IMR-90 (cell line): ENCODE data around the gene UPK1B. TPM values are rescaled to one million over a fixed set of nuclear protein-coding genes. Genes with fewer than 3 reads are reported as not detected.

Experiments
- ATAC-seq: fragments of 200-7000 bp; cut with Tn5 transposase; 2 replicates; pipeline ENCODE4 v1.9.1; 2020; ENCODE audit warnings: low read depth, mild to moderate bottlenecking, moderate library complexity
- BruUV-seq: library from RNA; stranded (reverse); fragments of 400-500 nt; replicated peaks from 2 replicates; lab custom pipeline; 2021; lab: Mats Ljungman, UMichigan
- CTCF ChIA-PET: fragments of 300-600 bp; formaldehyde crosslinking; extraction: SDS; loops from one replicate; lab custom pipeline; 2021; ENCODE audit warnings: antibody characterized with exemption; lab: Yijun Ruan, JAX
- POLR2A ChIA-PET: fragments of 300-600 bp; sonication (Branson Sonifier 250); formaldehyde crosslinking; loops from one replicate; lab custom pipeline; 2022; ENCODE audit warnings: antibody characterized with exemption; ENCODE audit not compliant: unreplicated experiment; lab: Charles Lee
- DNase-seq: peaks from one replicate; pipeline ENCODE4 v3.0.0; 2013
- H2AFZ ChIP-seq: replicated peaks from 2 replicates; pipeline ENCODE3; 2013; ENCODE audit warnings: low read length, mild to moderate bottlenecking; ENCODE audit not compliant: poor library complexity
- H2AK5ac ChIP-seq: 2 replicates; pipeline ENCODE4 v1.6.1; 2013; ENCODE audit warnings: low read depth, low read length, inconsistent platforms
- H2AK9ac ChIP-seq: replicated peaks from 2 replicates; pipeline ENCODE3; 2013; ENCODE audit warnings: mild to moderate bottlenecking, low read depth, low read length, moderate library complexity; ENCODE audit not compliant: poor library complexity
- H2BK120ac ChIP-seq: 2 replicates; pipeline ENCODE4 v1.6.1; 2013; ENCODE audit warnings: low read depth, low read length, inconsistent platforms
- H2BK15ac ChIP-seq: 3 replicates; pipeline ENCODE4 v1.6.1; 2013; ENCODE audit warnings: low read depth, low read length, inconsistent platforms
- H2BK20ac ChIP-seq: 2 replicates; pipeline ENCODE4 v1.6.1; 2013; ENCODE audit warnings: low read depth, mild to moderate bottlenecking, inconsistent platforms, low read length, moderate library complexity
- H2BK5ac ChIP-seq: 2 replicates; pipeline ENCODE4 v1.6.1; 2013; ENCODE audit warnings: mild to moderate bottlenecking, low read depth, low read length, inconsistent platforms; ENCODE audit not compliant: poor library complexity, severe bottlenecking
- H3K14ac ChIP-seq: replicated peaks from 2 replicates; pipeline ENCODE4 v1.6.1; 2013; ENCODE audit warnings: low read depth, low read length, inconsistent platforms
- H3K18ac ChIP-seq: 2 replicates; pipeline ENCODE4 v1.6.1; 2013; ENCODE audit warnings: low read depth, low read length, control low read depth
- H3K23ac ChIP-seq: 2 replicates; pipeline ENCODE4 v1.6.1; 2013; ENCODE audit warnings: low read depth, low read length, inconsistent platforms
- H3K27ac ChIP-seq: 2 replicates; pipeline ENCODE4 v1.5.1; 2013; ENCODE audit warnings: mild to moderate bottlenecking, control low read depth, low read length; ENCODE audit not compliant: insufficient read depth
- H3K27me3 ChIP-seq: 2 replicates; pipeline ENCODE4 v1.6.1; 2013; ENCODE audit warnings: low read length; ENCODE audit not compliant: control insufficient read depth, insufficient read depth
- H3K36me3 ChIP-seq: 2 replicates; pipeline ENCODE4 v1.6.1; 2013; ENCODE audit warnings: low read length, mixed read lengths; ENCODE audit not compliant: control insufficient read depth, insufficient read depth
- H3K4ac ChIP-seq: 2 replicates; pipeline ENCODE4 v1.6.1; 2013; ENCODE audit warnings: low read depth, low read length, inconsistent platforms
- H3K4me1 ChIP-seq: 2 replicates; pipeline ENCODE4 v1.6.1; 2013; ENCODE audit warnings: low read length, mixed read lengths; ENCODE audit not compliant: control insufficient read depth, insufficient read depth
- H3K4me2 ChIP-seq: 2 replicates; pipeline ENCODE4 v1.6.1; 2013; ENCODE audit warnings: low read depth, mild to moderate bottlenecking, control low read depth, low read length, moderate library complexity
- H3K4me3 ChIP-seq: 2 replicates; pipeline ENCODE4 v1.5.1; 2013; ENCODE audit warnings: low read depth, mild to moderate bottlenecking, control low read depth, low read length, moderate library complexity; ENCODE audit not compliant: insufficient read depth
- H3K56ac ChIP-seq: 2 replicates; pipeline ENCODE4 v1.6.1; 2013; ENCODE audit warnings: low read length, inconsistent platforms; ENCODE audit not compliant: insufficient read depth; ENCODE audit errors: extremely low read depth
- H3K79me1 ChIP-seq, 2 experiments: 2 replicates each; pipeline ENCODE4 v1.6.1; 2013; ENCODE audit warnings: low read length in 2 of 2, inconsistent platforms in 1 of 2, low read depth in 1 of 2
- H3K9ac ChIP-seq: 2 replicates; pipeline ENCODE4 v1.6.1; 2013; ENCODE audit warnings: low read depth, low read length, control low read depth
- H3K9me1 ChIP-seq: 2 replicates; pipeline ENCODE4 v1.6.1; 2013; ENCODE audit warnings: low read length, inconsistent platforms; ENCODE audit not compliant: insufficient read depth
- H3K9me3 ChIP-seq: 2 replicates; pipeline ENCODE4 v1.6.1; 2013; ENCODE audit warnings: low read length; ENCODE audit not compliant: control insufficient read depth, insufficient read depth
- H4K20me1 ChIP-seq: 2 replicates; pipeline ENCODE4 v1.6.1; 2013; ENCODE audit warnings: low read length, inconsistent platforms; ENCODE audit not compliant: insufficient read depth
- H4K5ac ChIP-seq: 2 replicates; pipeline ENCODE4 v1.6.1; 2013; ENCODE audit warnings: mild to moderate bottlenecking, low read depth, low read length, control low read depth
- H4K8ac ChIP-seq, 2 experiments: 2 replicates each; pipeline ENCODE4 v1.6.1; 2013; ENCODE audit warnings: low read depth in 2 of 2, low read length in 2 of 2, control low read depth in 1 of 2, inconsistent platforms in 1 of 2
- H4K91ac ChIP-seq: 2 replicates; pipeline ENCODE4 v1.6.1; 2013; ENCODE audit warnings: low read depth, low read length, inconsistent platforms; ENCODE audit not compliant: insufficient read depth
- BHLHE40 ChIP-seq: fragments of 150-350 bp; IDR thresholded peaks from 2 replicates; pipeline ENCODE4 v1.6.1; 2016; ENCODE audit warnings: mild to moderate bottlenecking, low read depth, low read length
- CEBPB ChIP-seq: IDR thresholded peaks from 2 replicates; pipeline ENCODE4 v1.6.1; 2012; ENCODE audit warnings: low read depth, low read length, improper control_type of control experiment
- CHD1 ChIP-seq: IDR thresholded peaks from 2 replicates; pipeline ENCODE4 v1.6.1; 2012; ENCODE audit warnings: low read depth, low read length, improper control_type of control experiment
- FOS ChIP-seq: fragments of 150-350 bp; IDR thresholded peaks from 2 replicates; pipeline ENCODE4 v1.6.1; 2016; ENCODE audit warnings: low read depth, low read length
- MAFK ChIP-seq: IDR thresholded peaks from 2 replicates; pipeline ENCODE4 v1.6.1; 2012; ENCODE audit warnings: low read depth, low read length, improper control_type of control experiment
- MAZ ChIP-seq: IDR thresholded peaks from 2 replicates; pipeline ENCODE4 v1.6.1; 2012; ENCODE audit warnings: low read depth, mild to moderate bottlenecking, low read length, improper control_type of control experiment, moderate library complexity, borderline replicate concordance
- MXI1 ChIP-seq: IDR thresholded peaks from 2 replicates; pipeline ENCODE4 v1.6.1; 2012; ENCODE audit warnings: low read depth, mild to moderate bottlenecking, low read length, moderate library complexity, borderline replicate concordance
- NFE2L2 ChIP-seq: fragments of 150-350 bp; IDR thresholded peaks from 2 replicates; pipeline ENCODE4 v1.6.1; 2016; ENCODE audit warnings: low read depth, mild to moderate bottlenecking, low read length
- POLR2A ChIP-seq: IDR thresholded peaks from 2 replicates; pipeline ENCODE4 v1.6.1; 2012; ENCODE audit warnings: mild to moderate bottlenecking, low read depth, low read length
- RAD21 ChIP-seq: IDR thresholded peaks from 2 replicates; pipeline ENCODE4 v1.6.1; 2012; ENCODE audit warnings: low read length, improper control_type of control experiment
- RCOR1 ChIP-seq: IDR thresholded peaks from 2 replicates; pipeline ENCODE4 v1.6.1; 2012; ENCODE audit warnings: mild to moderate bottlenecking, low read length, improper control_type of control experiment; ENCODE audit not compliant: insufficient replicate concordance
- RFX5 ChIP-seq: IDR thresholded peaks from 2 replicates; pipeline ENCODE4 v1.8.0; 2012; ENCODE audit warnings: low read depth, mild to moderate bottlenecking, low read length, moderate library complexity
- SMC3 ChIP-seq: fragments of 150-350 bp; IDR thresholded peaks from 2 replicates; pipeline ENCODE4 v1.6.1; 2016; ENCODE audit warnings: low read depth, mild to moderate bottlenecking, antibody characterized with exemption, low read length, moderate library complexity
- WGBS, 2 experiments: methylation state at CpG; one replicate each; pipeline versions ENCODE4 v1.1.5 to v1.1.7; 2013; ENCODE audit warnings: missing lambda C conversion rate in 2 of 2; ENCODE audit not compliant: insufficient read length in 1 of 2; ENCODE audit errors: extremely low coverage in 2 of 2; 5-methylcytosine and 5-hydroxymethylcytosine counted together
- dilution Hi-C: fragments of 300-500 bp; cut with HindIII; formaldehyde crosslinking; loops from one replicate; pipeline ENCODE4 v1.14.3; 2018; ENCODE audit warnings: low sequenced_read_pairs; ENCODE audit not compliant: unreplicated experiment
- in situ Hi-C: fragments of 300-500 bp; cut with MboI; formaldehyde crosslinking; loops from 3 replicates; pipeline ENCODE4 v1.14.3; 2019; ENCODE audit warnings: low sequenced_read_pairs, inconsistent platforms, mixed read lengths
- intact Hi-C: fragments of 100-400 bp; cut with micrococcal nuclease; formaldehyde crosslinking; loops from 2 replicates; pipeline ENCODE4 v1.10.0; 2022
- polyA plus RNA-seq, 3 experiments: library from polyadenylated mRNA; depleted of rRNA; stranded (reverse); fragments of >200 nt; gene quantifications; 2 replicates each; pipeline ENCODE4 v1.2.3, GENCODE V29; 2012; ENCODE audit warnings: low replicate concordance in 1 of 3
- total RNA-seq: library from RNA; depleted of rRNA; stranded (reverse); fragments of >200 nt; gene quantifications from 2 replicates; pipeline ENCODE4 v1.2.3, GENCODE V29; 2012
- TF ChIP-seq, protein P1 (sequence below): fragments of 150-350 bp; IDR thresholded peaks from 2 replicates; pipeline ENCODE4 v1.6.1; 2017; ENCODE audit warnings: mild to moderate bottlenecking, antibody characterized with exemption, low read length, low read depth
- TF ChIP-seq, protein P2 (sequence below): conservative IDR thresholded peaks from 2 replicates; pipeline ENCODE4 v1.5.1; 2012; ENCODE audit warnings: mild to moderate bottlenecking, low read depth, low read length, improper control_type of control experiment
- TF ChIP-seq, protein P3 (sequence below): fragments of 150-350 bp; IDR thresholded peaks from 2 replicates; pipeline ENCODE4 v1.6.1; 2016; ENCODE audit warnings: low read depth, mild to moderate bottlenecking, low read length, moderate library complexity, borderline replicate concordance

Gene UPK1B
- total and polyA plus RNA-seq, 2 of the 4 experiments (the other 2 are of a cell fraction): 0.36 to 0.55 TPM

DNA sequence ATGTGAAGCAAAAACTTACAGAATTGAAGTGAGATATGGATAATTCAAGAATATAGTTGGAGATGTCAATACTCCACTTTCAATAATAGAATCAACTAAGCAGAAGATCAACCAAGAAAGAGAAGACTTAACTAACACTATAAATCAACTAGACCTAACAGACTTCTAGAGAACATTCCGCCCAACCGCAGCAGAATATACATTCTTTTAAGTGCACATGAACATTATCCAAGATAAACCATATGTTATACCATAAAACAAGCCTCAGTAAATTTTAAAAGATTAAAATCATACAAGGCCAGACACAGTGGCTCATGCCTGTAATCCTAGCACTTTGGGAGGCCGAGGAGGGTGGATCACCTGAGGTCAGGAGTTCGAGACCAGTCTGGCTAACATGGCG lies 32.9 kb upstream of the UPK1B start:
- H3K14ac ChIP-seq: no peak overlapping the region
- no peak overlapping the region for H3K4ac ChIP-seq
- dilution Hi-C loops: no loop called here
- H4K91ac ChIP-seq: no peak overlapping the region
- H2BK5ac ChIP-seq: no peak overlapping the region
- H4K5ac ChIP-seq: no peak overlapping the region
- H3K27me3 ChIP-seq: no peaks in the 10 kb centered on the region
- intact Hi-C loops: no loop called here
- peaks cover under 1% of the 10 kb centered on the region for H3K4me1 ChIP-seq
- H2BK15ac ChIP-seq: no peak overlapping the region
- ATAC-seq (no peak), DNase-seq (no peak)
- BruUV-seq: no TSS peak
- no peak overlapping the region for H3K18ac ChIP-seq
- H3K4me2 ChIP-seq: no peak overlapping the region
- 100% methylated on average over 1 of the region's 5 CpGs; no CpG with 5 or more reads in 1 of the 2 experiments for WGBS, 2 experiments
- ChIA-PET POLR2A (no interaction called here), CTCF (no interaction called here)
- no peak overlapping the region for H4K8ac ChIP-seq
- H4K20me1 ChIP-seq: no peaks in the 10 kb centered on the region
- H3K27ac ChIP-seq: no peak overlapping the region
- H3K9me1 ChIP-seq: no peaks in the 10 kb centered on the region
- no peak overlapping the region for H2AK9ac ChIP-seq
- no peaks in the 10 kb centered on the region for H3K36me3 ChIP-seq
- no peak overlapping the region for H3K4me3 ChIP-seq
- in situ Hi-C loops: loop anchor here (25.0 kb wide), 1 partner anchor 547 kb away; the partner anchor contains the start of gene COX17
- H3K9me3 ChIP-seq: no peaks in the 10 kb centered on the region
- no peak overlapping the region for H3K56ac ChIP-seq
- H2BK20ac ChIP-seq: no peak overlapping the region
- no peak overlapping the region for H3K23ac ChIP-seq
- H2AK5ac ChIP-seq: no peak overlapping the region
- no peaks in the 10 kb centered on the region for H3K79me1 ChIP-seq
- H2BK120ac ChIP-seq: no peak overlapping the region
- no peak overlapping the region for H3K9ac ChIP-seq
- H2AFZ ChIP-seq: no peak overlapping the region
- TF ChIP-seq FOS (no peak), NFE2L2 (no peak), RAD21 (no peak), MAFK (no peak), MAZ (no peak), BHLHE40 (no peak), RCOR1 (no peak), CEBPB (no peak), CHD1 (no peak), RFX5 (no peak), POLR2A (no peak), SMC3 (no peak), MXI1 (no peak)
- TF ChIP-seq, protein P1, sequence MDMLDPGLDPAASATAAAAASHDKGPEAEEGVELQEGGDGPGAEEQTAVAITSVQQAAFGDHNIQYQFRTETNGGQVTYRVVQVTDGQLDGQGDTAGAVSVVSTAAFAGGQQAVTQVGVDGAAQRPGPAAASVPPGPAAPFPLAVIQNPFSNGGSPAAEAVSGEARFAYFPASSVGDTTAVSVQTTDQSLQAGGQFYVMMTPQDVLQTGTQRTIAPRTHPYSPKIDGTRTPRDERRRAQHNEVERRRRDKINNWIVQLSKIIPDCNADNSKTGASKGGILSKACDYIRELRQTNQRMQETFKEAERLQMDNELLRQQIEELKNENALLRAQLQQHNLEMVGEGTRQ: no peak
- TF ChIP-seq, protein P2, sequence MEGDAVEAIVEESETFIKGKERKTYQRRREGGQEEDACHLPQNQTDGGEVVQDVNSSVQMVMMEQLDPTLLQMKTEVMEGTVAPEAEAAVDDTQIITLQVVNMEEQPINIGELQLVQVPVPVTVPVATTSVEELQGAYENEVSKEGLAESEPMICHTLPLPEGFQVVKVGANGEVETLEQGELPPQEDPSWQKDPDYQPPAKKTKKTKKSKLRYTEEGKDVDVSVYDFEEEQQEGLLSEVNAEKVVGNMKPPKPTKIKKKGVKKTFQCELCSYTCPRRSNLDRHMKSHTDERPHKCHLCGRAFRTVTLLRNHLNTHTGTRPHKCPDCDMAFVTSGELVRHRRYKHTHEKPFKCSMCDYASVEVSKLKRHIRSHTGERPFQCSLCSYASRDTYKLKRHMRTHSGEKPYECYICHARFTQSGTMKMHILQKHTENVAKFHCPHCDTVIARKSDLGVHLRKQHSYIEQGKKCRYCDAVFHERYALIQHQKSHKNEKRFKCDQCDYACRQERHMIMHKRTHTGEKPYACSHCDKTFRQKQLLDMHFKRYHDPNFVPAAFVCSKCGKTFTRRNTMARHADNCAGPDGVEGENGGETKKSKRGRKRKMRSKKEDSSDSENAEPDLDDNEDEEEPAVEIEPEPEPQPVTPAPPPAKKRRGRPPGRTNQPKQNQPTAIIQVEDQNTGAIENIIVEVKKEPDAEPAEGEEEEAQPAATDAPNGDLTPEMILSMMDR: no peak
- TF ChIP-seq, protein P3, sequence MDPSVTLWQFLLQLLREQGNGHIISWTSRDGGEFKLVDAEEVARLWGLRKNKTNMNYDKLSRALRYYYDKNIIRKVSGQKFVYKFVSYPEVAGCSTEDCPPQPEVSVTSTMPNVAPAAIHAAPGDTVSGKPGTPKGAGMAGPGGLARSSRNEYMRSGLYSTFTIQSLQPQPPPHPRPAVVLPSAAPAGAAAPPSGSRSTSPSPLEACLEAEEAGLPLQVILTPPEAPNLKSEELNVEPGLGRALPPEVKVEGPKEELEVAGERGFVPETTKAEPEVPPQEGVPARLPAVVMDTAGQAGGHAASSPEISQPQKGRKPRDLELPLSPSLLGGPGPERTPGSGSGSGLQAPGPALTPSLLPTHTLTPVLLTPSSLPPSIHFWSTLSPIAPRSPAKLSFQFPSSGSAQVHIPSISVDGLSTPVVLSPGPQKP: no peak
